Measurements from ENCODE around the gene HEPN1.

The HEPN1 gene

GRCh38 chr11:124899383-124900145 is 19.5 kb upstream of the HEPN1 start:
- H3K4me3 ChIP-seq (ENCODE audit: low read depth, low read length), result no peak overlapping the region
- TF ChIP-seq CTCF (IDR thresholded peaks at IDR 0.05; ENCODE audit: control insufficient read depth, extremely low read depth, insufficient read depth), result no peak
- DNase-seq (ENCODE audit: low read depth), result no peak

GRCh38 chr11:124900464-124900863 is 18.6 kb upstream of the HEPN1 start:
- DNase-seq (ENCODE audit: low read depth), result no peak
- no peak overlapping the region for H3K4me3 ChIP-seq (ENCODE audit: low read depth, low read length)
- no peak for TF ChIP-seq CTCF (IDR thresholded peaks at IDR 0.05; ENCODE audit: control insufficient read depth, extremely low read depth, insufficient read depth)

- TF ChIP-seq CTCF (IDR thresholded peaks at IDR 0.05; ENCODE audit: control insufficient read depth, extremely low read depth, insufficient read depth), result no peak
- DNase-seq (ENCODE audit: low read depth), result no peak
These were observed 16.4 kb upstream of the HEPN1 start for GRCh38 chr11:124902616-124903015.

GRCh38 chr11:124915541-124916369 is 3.3 kb upstream of the HEPN1 start:
- DNase-seq (ENCODE audit: low read depth), result no peak
- TF ChIP-seq CTCF (IDR thresholded peaks at IDR 0.05; ENCODE audit: control insufficient read depth, extremely low read depth, insufficient read depth), result no peak
- H3K4me3 ChIP-seq (ENCODE audit: low read depth, low read length), result no peak overlapping the region

More at GRCh38 chr11:124902616-124903015, 16.4 kb upstream of the HEPN1 start:
- no peak overlapping the region for H3K4me3 ChIP-seq (ENCODE audit: low read depth, low read length)

- no peak for DNase-seq (ENCODE audit: low read depth)
- H3K4me3 ChIP-seq (ENCODE audit: low read depth, low read length), result no peak overlapping the region
- TF ChIP-seq CTCF (IDR thresholded peaks at IDR 0.05; ENCODE audit: control insufficient read depth, extremely low read depth, insufficient read depth), result no peak
These were observed 2.7 kb upstream of the HEPN1 start for GRCh38 chr11:124916370-124916710.

GRCh38 chr11:124917115-124917637 is 1.9 kb upstream of the HEPN1 start:
- TF ChIP-seq CTCF (IDR thresholded peaks at IDR 0.05; ENCODE audit: control insufficient read depth, extremely low read depth, insufficient read depth), result no peak
- DNase-seq (ENCODE audit: low read depth), result no peak

More at GRCh38 chr11:124917115-124917637, 1.9 kb upstream of the HEPN1 start:
- no peak overlapping the region for H3K4me3 ChIP-seq (ENCODE audit: low read depth, low read length)
